ENCODE data around the gene C16orf46.

C16orf46 gene

GRCh38 chr16:81035398-81035974, 41.6 kb downstream of the C16orf46 start, which contains the start of gene ATMIN:
ATMIN (plus strand) TSS chr16:81035842; CDS start chr16:81035871, 29 bp downstream.
- peak; percentile 96 for TF ChIP-seq CTCF (IDR thresholded peaks at IDR 0.05; ENCODE audit: low read depth, low read length, missing control alignments)
- in situ Hi-C loops (cut with HindIII; ENCODE audit: low sequenced_read_pairs) = loop anchor here (25.0 kb wide), 2 partner anchors 302 to 702 kb away; no protein-coding TSS in a partner anchor
- H3K4me3 ChIP-seq (ENCODE audit: low read depth, low read length) = peak within 1 kb of the TSS; percentile 66
- DNase-seq (ENCODE audit: low read depth) = peak; percentile 43

- H3K4me3 ChIP-seq (ENCODE audit: low read depth, low read length) = no peak overlapping the region
- no peak for DNase-seq (ENCODE audit: low read depth)
- TF ChIP-seq CTCF (IDR thresholded peaks at IDR 0.05; ENCODE audit: low read depth, low read length, missing control alignments) = no peak
- in situ Hi-C loops (cut with HindIII; ENCODE audit: low sequenced_read_pairs) = loop anchor here (5.0 to 25.0 kb wide), 4 partner anchors 52 to 707 kb away; no protein-coding TSS in a partner anchor
These were observed 47.0 kb downstream of the C16orf46 start for GRCh38 chr16:81029930-81030604.

GRCh38 chr16:81026429-81026828, 50.6 kb downstream of the C16orf46 start:
- H3K4me3 ChIP-seq (ENCODE audit: low read depth, low read length) = no peak overlapping the region
- in situ Hi-C loops (cut with HindIII; ENCODE audit: low sequenced_read_pairs) = loop anchor here (25.0 kb wide), 2 partner anchors 311 to 711 kb away; no protein-coding TSS in a partner anchor
- no peak for DNase-seq (ENCODE audit: low read depth)
- TF ChIP-seq CTCF (IDR thresholded peaks at IDR 0.05; ENCODE audit: low read depth, low read length, missing control alignments) = no peak

- no peak for DNase-seq (ENCODE audit: low read depth)
- H3K4me3 ChIP-seq (ENCODE audit: low read depth, low read length) = no peak overlapping the region
- in situ Hi-C loops (cut with HindIII; ENCODE audit: low sequenced_read_pairs) = no loop called here
- no peak for TF ChIP-seq CTCF (IDR thresholded peaks at IDR 0.05; ENCODE audit: low read depth, low read length, missing control alignments)
These were observed 58.5 kb downstream of the C16orf46 start for GRCh38 chr16:81018496-81018895.

GRCh38 chr16:81014672-81015071, 62.4 kb downstream of the C16orf46 start:
- in situ Hi-C loops (cut with HindIII; ENCODE audit: low sequenced_read_pairs) = no loop called here
- no peak for DNase-seq (ENCODE audit: low read depth)
- no peak overlapping the region for H3K4me3 ChIP-seq (ENCODE audit: low read depth, low read length)
- TF ChIP-seq CTCF (IDR thresholded peaks at IDR 0.05; ENCODE audit: low read depth, low read length, missing control alignments) = no peak

- no peak for TF ChIP-seq CTCF (IDR thresholded peaks at IDR 0.05; ENCODE audit: low read depth, low read length, missing control alignments)
- no peak for DNase-seq (ENCODE audit: low read depth)
- in situ Hi-C loops (cut with HindIII; ENCODE audit: low sequenced_read_pairs) = no loop called here
- no peak overlapping the region for H3K4me3 ChIP-seq (ENCODE audit: low read depth, low read length)
These were observed 64.1 kb downstream of the C16orf46 start for GRCh38 chr16:81012974-81013373.
